Neuronal stem cell (in vitro differentiated cells): ENCODE data around the gene PTPRU.

Source experiments
- DNase-seq: peaks from one replicate; pipeline ENCODE4 v3.0.0-alpha.2; 2013; ENCODE audit warnings: low spot score
- H2AFZ ChIP-seq: one replicate; pipeline ENCODE4 v1.6.1; 2013; ENCODE audit warnings: mild to moderate bottlenecking, low read length, inconsistent platforms
- H2AK5ac ChIP-seq: 2 replicates; pipeline ENCODE4 v1.6.1; 2013; ENCODE audit warnings: low read depth, mild to moderate bottlenecking, inconsistent platforms, low read length, moderate library complexity, mixed read lengths
- H2BK120ac ChIP-seq: 2 replicates; pipeline ENCODE4 v1.6.1; 2013; ENCODE audit warnings: low read depth, mild to moderate bottlenecking, inconsistent platforms, low read length, moderate library complexity, mixed read lengths
- H2BK12ac ChIP-seq: one replicate; pipeline ENCODE4 v1.6.1; 2013; ENCODE audit warnings: low read length, inconsistent platforms
- H2BK15ac ChIP-seq: 2 replicates; pipeline ENCODE4 v1.6.1; 2013; ENCODE audit warnings: mild to moderate bottlenecking, low read length, inconsistent platforms, mixed read lengths
- H2BK5ac ChIP-seq: one replicate; pipeline ENCODE4 v1.6.1; 2013; ENCODE audit warnings: inconsistent platforms, mild to moderate bottlenecking, low read length, moderate library complexity
- H3K14ac ChIP-seq: one replicate; pipeline ENCODE4 v1.6.1; 2013; ENCODE audit warnings: low read length, inconsistent platforms
- H3K18ac ChIP-seq: 2 replicates; pipeline ENCODE4 v1.6.1; 2013; ENCODE audit warnings: low read length, inconsistent platforms
- H3K23ac ChIP-seq: 2 replicates; pipeline ENCODE4 v1.6.1; 2013; ENCODE audit warnings: low read depth, mild to moderate bottlenecking, mixed read lengths, low read length, inconsistent platforms; ENCODE audit not compliant: poor library complexity
- H3K27ac ChIP-seq: replicated peaks from 3 replicates; pipeline ENCODE4 v1.5.1; 2013; ENCODE audit warnings: low read length, inconsistent platforms
- H3K27me3 ChIP-seq, 3 experiments: 2 replicates each; pipeline ENCODE4 v1.6.1; 2013; ENCODE audit warnings: low read length in 3 of 3, mild to moderate bottlenecking in 2 of 3, inconsistent platforms in 1 of 3, low read depth in 1 of 3, mixed read lengths in 1 of 3, moderate library complexity in 1 of 3; ENCODE audit not compliant: control insufficient read depth in 3 of 3, insufficient read depth in 3 of 3
- H3K36me3 ChIP-seq, 2 donors: replicated peaks in 1 of 2; 2 replicates each; pipeline ENCODE4 v1.6.1; 2013; ENCODE audit warnings: low read length in 2 of 2; ENCODE audit not compliant: control insufficient read depth in 2 of 2, insufficient read depth in 2 of 2
- H3K4ac ChIP-seq: 2 replicates; pipeline ENCODE4 v1.6.1; 2013; ENCODE audit warnings: inconsistent platforms, mild to moderate bottlenecking, low read length, moderate library complexity
- H3K4me1 ChIP-seq, 2 donors: 1 replicate in 1 of 2; 2 replicates in 1 of 2; pipeline ENCODE4 v1.6.1; 2013; ENCODE audit warnings: low read length in 2 of 2, low read depth in 1 of 2; ENCODE audit not compliant: control insufficient read depth in 2 of 2, insufficient read depth in 1 of 2
- H3K4me2 ChIP-seq: one replicate; pipeline ENCODE4 v1.6.1; 2013; ENCODE audit warnings: mild to moderate bottlenecking, low read length, inconsistent platforms; ENCODE audit not compliant: insufficient read depth, poor library complexity, severe bottlenecking
- H3K4me3 ChIP-seq, 2 donors: 2 replicates each; pipeline ENCODE4 v1.5.1; 2013; ENCODE audit warnings: low read length in 2 of 2, mild to moderate bottlenecking in 2 of 2, inconsistent platforms in 1 of 2, moderate library complexity in 1 of 2
- H3K79me1 ChIP-seq: one replicate; pipeline ENCODE4 v1.6.1; 2013; ENCODE audit warnings: low read depth, mild to moderate bottlenecking, inconsistent platforms, low read length, moderate library complexity
- H3K9ac ChIP-seq: one replicate; pipeline ENCODE4 v1.6.1; 2013; ENCODE audit warnings: mild to moderate bottlenecking, low read depth, low read length, inconsistent platforms; ENCODE audit not compliant: poor library complexity
- H3K9me3 ChIP-seq, 2 donors: replicated peaks in 1 of 2; 2 replicates each; pipeline versions ENCODE3 to v1.6.1; 2013; ENCODE audit warnings: low read length in 2 of 2, mild to moderate bottlenecking in 2 of 2, inconsistent platforms in 1 of 2, low read depth in 1 of 2, mixed read lengths in 1 of 2, moderate library complexity in 1 of 2; ENCODE audit not compliant: control insufficient read depth in 2 of 2, insufficient read depth in 1 of 2
- H4K8ac ChIP-seq: one replicate; pipeline ENCODE4 v1.6.1; 2013; ENCODE audit warnings: low read depth, mild to moderate bottlenecking, inconsistent platforms, low read length, moderate library complexity
- H4K91ac ChIP-seq: one replicate; pipeline ENCODE4 v1.6.1; 2013; ENCODE audit warnings: low read length, low read depth, mild to moderate bottlenecking, inconsistent platforms; ENCODE audit not compliant: poor library complexity
- WGBS, 2 donors: extraction: QIAGEN DNeasy Blood & Tissue Kit; methylation state at CpG; one replicate each; pipeline ENCODE4 v1.1.7; 2013; ENCODE audit warnings: missing lambda C conversion rate in 2 of 2, mixed read lengths in 1 of 2; ENCODE audit not compliant: insufficient read length in 2 of 2, insufficient replicate concordance in 1 of 2; ENCODE audit errors: extremely low coverage in 2 of 2; 5-methylcytosine and 5-hydroxymethylcytosine counted together

Gene PTPRU

DNA sequence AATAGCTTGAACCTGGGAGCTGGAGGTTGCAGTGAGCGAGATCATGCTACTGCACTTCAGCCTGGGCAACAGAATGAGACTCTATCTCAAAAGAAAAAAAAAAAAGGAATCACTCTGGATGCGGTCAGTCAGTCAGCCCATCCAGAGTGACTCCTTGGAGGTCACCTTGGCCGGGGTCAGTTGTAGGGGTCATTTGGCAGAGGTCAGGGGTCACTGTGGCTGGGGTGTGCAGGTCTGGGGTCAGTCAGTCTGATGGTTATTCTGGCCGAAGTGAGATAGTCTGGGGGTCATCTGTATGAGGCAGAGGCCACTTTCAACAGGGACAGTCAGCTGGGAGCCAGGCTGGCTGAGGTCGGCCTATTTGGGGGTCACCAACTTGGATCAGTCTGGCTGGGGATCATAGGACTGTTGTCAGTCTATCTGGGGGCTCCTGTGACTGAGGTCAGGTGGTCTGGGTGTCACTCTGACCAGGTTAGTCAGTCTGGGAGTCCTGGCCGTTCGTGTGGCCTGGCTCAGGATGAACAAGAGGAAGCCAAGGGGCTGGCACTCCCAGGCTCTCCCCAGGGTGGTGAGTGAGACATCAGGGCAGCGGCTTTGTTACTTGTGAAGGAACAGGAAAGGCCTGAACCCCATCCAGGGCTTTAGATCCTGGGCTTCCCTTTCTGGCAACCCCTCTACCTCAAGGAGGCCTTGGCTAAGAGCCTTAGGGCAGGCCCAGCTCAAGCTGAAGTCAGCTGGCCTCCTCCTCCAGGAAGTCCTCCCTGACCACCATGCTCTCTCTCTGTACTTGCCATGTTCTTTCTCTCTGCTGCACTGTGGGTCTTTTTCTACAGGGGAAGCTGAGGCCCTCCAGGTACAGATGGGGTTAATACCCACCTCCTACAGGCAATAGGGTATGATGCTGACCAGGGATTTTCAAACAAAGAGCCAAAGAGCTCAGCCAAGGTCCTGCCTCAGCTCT lies 15.1 kb downstream of the PTPRU start:
- no peak overlapping the region for H4K8ac ChIP-seq
- peak overlapping the region; percentile 5 for H2BK15ac ChIP-seq
- H3K14ac ChIP-seq = no peak overlapping the region
- H3K4me1 ChIP-seq = peaks cover 17 to 24% of the 10 kb centered on the region in 2 donors
- H3K27me3 ChIP-seq = peaks cover 0 to 13% (median 0%) of the 10 kb centered on the region in 3 experiments
- no peak overlapping the region for H2BK12ac ChIP-seq
- no CpG with 5 or more reads among the region's 8 CpGs for WGBS, 2 donors
- H3K79me1 ChIP-seq = peaks cover 2% of the 10 kb centered on the region
- H3K36me3 ChIP-seq = no peaks in the 10 kb centered on the region
- no peak for DNase-seq
- H2AFZ ChIP-seq = no peak overlapping the region
- no peak overlapping the region for H3K9ac ChIP-seq
- H2AK5ac ChIP-seq = peak overlapping the region; percentile 71
- H3K27ac ChIP-seq = no peak overlapping the region
- no peak overlapping the region for H4K91ac ChIP-seq
- H3K18ac ChIP-seq = peak overlapping the region; percentile 53
- no peak overlapping the region for H2BK120ac ChIP-seq
- peak overlapping the region; percentile 26 for H2BK5ac ChIP-seq
- no peak overlapping the region for H3K23ac ChIP-seq
- H3K4me3 ChIP-seq = no peak overlapping the region
- no peaks in the 10 kb centered on the region for H3K9me3 ChIP-seq
- no peak overlapping the region for H3K4me2 ChIP-seq
- H3K4ac ChIP-seq = no peak overlapping the region

DNA sequence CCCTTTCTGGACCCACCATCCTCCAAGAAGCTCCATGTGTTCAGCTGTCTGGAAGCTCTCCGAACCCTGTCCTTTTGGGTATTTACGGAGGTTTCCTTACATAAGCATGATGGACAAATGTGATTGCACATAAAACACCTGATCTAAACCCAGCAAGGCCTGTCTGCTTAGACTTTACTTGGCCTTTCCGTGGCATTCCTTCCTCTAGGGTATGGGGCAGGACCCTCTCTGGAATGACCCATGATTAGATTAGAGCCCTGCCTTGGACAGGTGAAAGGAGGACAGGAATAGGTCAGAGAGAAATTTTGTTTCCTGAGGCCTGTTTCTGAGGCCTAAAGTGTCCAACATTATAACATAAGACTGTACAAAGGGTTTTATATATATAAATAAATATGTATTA lies 16.9 kb downstream of the PTPRU start:
- no peak overlapping the region for H3K4me3 ChIP-seq
- H2BK120ac ChIP-seq = no peak overlapping the region
- H3K36me3 ChIP-seq = no peaks in the 10 kb centered on the region
- H2BK15ac ChIP-seq = no peak overlapping the region
- H3K79me1 ChIP-seq = peaks cover 2% of the 10 kb centered on the region
- no peak overlapping the region for H3K4ac ChIP-seq
- WGBS, 2 donors = no CpG with 5 or more reads among the region's 3 CpGs
- no peak overlapping the region for H3K9ac ChIP-seq
- DNase-seq = no peak
- H2AFZ ChIP-seq = no peak overlapping the region
- H4K8ac ChIP-seq = no peak overlapping the region
- H3K23ac ChIP-seq = no peak overlapping the region
- H4K91ac ChIP-seq = no peak overlapping the region
- H2AK5ac ChIP-seq = no peak overlapping the region
- H2BK5ac ChIP-seq = no peak overlapping the region
- no peak overlapping the region for H2BK12ac ChIP-seq
- H3K27ac ChIP-seq = no peak overlapping the region
- no peaks in the 10 kb centered on the region for H3K9me3 ChIP-seq
- H3K18ac ChIP-seq = no peak overlapping the region
- peaks cover 30 to 37% of the 10 kb centered on the region in 2 donors for H3K4me1 ChIP-seq
- H3K14ac ChIP-seq = no peak overlapping the region
- no peak overlapping the region for H3K4me2 ChIP-seq
- peaks cover 0 to 21% (median 0%) of the 10 kb centered on the region in 3 experiments for H3K27me3 ChIP-seq

DNA sequence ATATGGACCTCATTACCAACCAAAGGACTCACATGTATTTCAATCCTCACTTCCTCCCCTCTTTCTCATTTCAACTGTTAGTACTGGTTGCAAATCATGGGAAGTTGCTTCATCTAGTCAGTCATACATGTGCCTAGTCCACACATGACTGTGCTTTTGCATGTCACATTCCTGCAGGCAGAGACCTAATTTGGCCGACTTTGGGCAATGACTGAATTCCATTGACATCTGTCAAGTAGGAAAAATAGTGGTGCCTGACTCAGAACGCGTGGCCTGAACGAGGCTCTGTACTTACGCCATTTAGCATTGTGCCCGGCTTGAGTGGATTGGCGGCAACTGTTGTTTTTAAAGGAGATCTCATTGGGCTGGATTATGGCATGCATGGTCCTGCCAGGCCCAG lies 18.0 kb downstream of the PTPRU start:
- no peak overlapping the region for H3K14ac ChIP-seq
- no peak overlapping the region for H2BK12ac ChIP-seq
- no peak overlapping the region for H3K9ac ChIP-seq
- no peak overlapping the region for H3K23ac ChIP-seq
- no peak overlapping the region for H3K4ac ChIP-seq
- no peak overlapping the region for H3K27ac ChIP-seq
- H4K8ac ChIP-seq = no peak overlapping the region
- H2AFZ ChIP-seq = no peak overlapping the region
- H3K9me3 ChIP-seq = no peaks in the 10 kb centered on the region
- peaks cover 6% of the 10 kb centered on the region for H3K79me1 ChIP-seq
- no peak overlapping the region for H3K4me3 ChIP-seq
- no peak overlapping the region for H4K91ac ChIP-seq
- no peak overlapping the region for H2BK5ac ChIP-seq
- H2BK15ac ChIP-seq = peak overlapping the region; percentile 59
- H2AK5ac ChIP-seq = no peak overlapping the region
- peaks cover 0 to 33% (median 11%) of the 10 kb centered on the region in 3 experiments for H3K27me3 ChIP-seq
- H3K18ac ChIP-seq = no peak overlapping the region
- no peak overlapping the region for H2BK120ac ChIP-seq
- H3K4me1 ChIP-seq = peaks cover 29 to 36% of the 10 kb centered on the region in 2 donors
- WGBS, 2 donors = no CpG with 5 or more reads among the region's 7 CpGs
- H3K36me3 ChIP-seq = no peaks in the 10 kb centered on the region
- H3K4me2 ChIP-seq = no peak overlapping the region
- DNase-seq = no peak

- Histone ChIP-seq H3K4ac (no peak overlapping the region), H3K27ac (no peak overlapping the region)
These were observed 18.9 kb downstream of the PTPRU start for GRCh38 chr1:29255134-29255666.

More at GRCh38 chr1:29255134-29255666, 18.9 kb downstream of the PTPRU start:
- no CpG with 5 or more reads among the region's 10 CpGs for WGBS, 2 donors
- no peak for DNase-seq
- Histone ChIP-seq H2BK120ac (no peak overlapping the region), H3K9ac (no peak overlapping the region), H3K79me1 (peaks cover 6% of the 10 kb centered on the region), H3K4me2 (no peak overlapping the region), H2BK15ac (peak overlapping the region; percentile 64), H2AFZ (no peak overlapping the region), H3K14ac (no peak overlapping the region), H3K4me3 (no peak overlapping the region), H3K27me3 (peaks cover 0 to 38% (median 18%) of the 10 kb centered on the region in 3 experiments), H3K18ac (peak overlapping the region; percentile 81), H4K91ac (no peak overlapping the region), H2BK5ac (no peak overlapping the region), H2AK5ac (peak overlapping the region; percentile 64), H2BK12ac (peak overlapping the region; percentile 51), H3K4me1 (peaks cover 25 to 30% of the 10 kb centered on the region in 2 donors), H3K9me3 (no peaks in the 10 kb centered on the region), H3K23ac (no peak overlapping the region), H4K8ac (no peak overlapping the region), H3K36me3 (no peaks in the 10 kb centered on the region)
